Measurements from ENCODE around the gene NECTIN4.

Gene NECTIN4

GRCh38 chr1:161061419-161061818 is 27.9 kb downstream of the NECTIN4 start:
- DNase-seq = no peak

DNA sequence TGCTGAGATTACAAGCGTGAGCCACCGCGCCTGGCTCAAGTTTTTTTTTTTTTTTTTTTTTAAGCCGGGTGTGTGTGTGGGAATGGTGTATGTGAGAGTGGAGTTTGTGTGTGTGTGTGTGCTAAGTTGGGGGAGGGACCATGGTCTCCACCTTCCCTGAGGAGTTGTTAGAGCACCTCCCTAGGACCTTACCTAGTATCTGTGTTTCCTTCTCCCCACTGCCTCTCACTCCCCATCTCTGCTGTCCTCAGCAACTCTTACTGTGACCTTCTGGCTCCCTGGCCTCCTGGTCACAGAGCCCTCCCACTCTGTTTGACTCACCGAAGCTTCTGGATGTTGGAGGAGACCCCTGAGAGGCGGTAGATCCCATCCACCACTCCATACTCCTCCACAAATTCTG is 30.1 kb downstream of the NECTIN4 start:
- DNase-seq = no peak

DNA sequence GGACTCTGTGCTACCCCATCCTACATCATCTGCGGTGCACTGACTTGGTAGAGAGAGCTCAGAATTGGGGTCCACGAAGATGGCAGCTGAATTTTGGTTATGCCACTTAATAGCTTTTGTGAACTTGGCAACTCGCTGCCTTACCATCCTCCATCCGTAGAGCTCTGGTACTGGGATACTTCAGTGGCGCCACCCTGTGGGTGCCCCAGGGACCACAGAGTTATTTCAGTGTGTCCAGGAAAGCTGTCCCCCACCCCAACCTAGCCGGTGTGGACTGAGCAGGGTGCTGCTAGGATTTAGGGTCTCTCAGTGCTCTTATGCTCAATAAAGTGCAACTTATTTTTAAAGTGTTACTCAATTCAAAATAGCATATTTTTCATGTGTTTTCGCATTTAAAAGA is 34.6 kb downstream of the NECTIN4 start:
- no peak for DNase-seq

- DNase-seq = no peak
Observed at GRCh38 chr1:161054232-161054631, 35.1 kb downstream of the NECTIN4 start.

GRCh38 chr1:161052899-161053298 is 36.5 kb downstream of the NECTIN4 start:
- DNase-seq = no peak

DNA sequence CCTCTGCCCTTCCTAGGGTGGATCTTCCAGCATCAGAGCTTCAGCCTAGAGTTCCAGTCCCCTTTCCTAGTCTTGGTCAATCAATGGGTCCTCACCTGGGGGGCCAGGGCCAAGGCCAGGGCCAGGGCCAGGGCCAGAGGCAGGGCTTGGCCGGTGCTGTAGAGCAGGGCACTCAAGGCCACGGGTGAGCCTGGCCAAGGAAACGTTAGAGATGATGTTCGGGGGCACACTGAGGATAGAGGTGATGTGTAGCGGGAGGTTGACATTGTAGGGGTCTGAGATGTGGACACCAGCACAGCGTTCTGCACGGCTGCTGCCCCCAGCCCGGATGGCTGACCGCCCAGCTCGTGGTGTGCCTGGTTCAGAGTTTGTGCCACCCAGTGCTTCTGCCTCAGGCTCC is 38.1 kb downstream of the NECTIN4 start:
- no peak for DNase-seq

DNA sequence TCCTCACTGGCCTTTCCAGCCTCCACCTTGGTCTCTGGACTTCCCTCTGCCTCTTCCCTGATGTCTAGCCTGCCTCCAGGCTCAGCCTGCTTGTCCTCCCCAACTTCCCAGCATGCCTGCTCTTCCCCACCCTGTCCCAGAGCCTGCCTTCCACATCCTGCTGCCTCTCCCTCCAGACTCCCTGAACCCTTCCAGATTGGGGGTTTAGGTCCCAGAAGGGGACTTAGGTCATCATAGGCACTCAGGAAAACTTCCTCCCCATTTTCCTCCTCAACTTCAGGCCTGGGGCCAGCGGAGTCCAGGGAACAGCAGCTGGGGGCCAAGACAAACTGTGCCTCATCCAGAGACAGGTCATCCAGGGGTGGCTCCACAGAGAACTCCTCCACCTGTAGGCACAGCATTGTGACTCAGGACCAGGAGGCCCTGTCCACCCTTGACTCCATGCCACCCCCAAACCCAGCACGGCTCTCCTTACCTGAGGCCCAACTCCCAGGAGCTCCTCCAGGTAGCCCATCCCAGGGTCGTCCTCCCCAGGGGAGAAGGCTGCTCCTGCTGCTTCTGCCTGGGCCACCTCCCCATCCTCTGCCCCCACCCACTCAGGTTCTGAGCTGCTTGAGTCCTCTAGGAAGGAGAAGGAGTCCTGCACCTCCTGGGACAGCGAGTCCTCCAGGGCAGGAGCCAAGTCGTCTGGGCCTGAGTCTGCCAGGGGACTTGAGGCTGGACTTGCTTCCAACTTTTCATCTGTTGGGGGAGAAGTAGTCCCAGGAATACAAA is 40.2 kb downstream of the NECTIN4 start:
- no peak for DNase-seq

DNA sequence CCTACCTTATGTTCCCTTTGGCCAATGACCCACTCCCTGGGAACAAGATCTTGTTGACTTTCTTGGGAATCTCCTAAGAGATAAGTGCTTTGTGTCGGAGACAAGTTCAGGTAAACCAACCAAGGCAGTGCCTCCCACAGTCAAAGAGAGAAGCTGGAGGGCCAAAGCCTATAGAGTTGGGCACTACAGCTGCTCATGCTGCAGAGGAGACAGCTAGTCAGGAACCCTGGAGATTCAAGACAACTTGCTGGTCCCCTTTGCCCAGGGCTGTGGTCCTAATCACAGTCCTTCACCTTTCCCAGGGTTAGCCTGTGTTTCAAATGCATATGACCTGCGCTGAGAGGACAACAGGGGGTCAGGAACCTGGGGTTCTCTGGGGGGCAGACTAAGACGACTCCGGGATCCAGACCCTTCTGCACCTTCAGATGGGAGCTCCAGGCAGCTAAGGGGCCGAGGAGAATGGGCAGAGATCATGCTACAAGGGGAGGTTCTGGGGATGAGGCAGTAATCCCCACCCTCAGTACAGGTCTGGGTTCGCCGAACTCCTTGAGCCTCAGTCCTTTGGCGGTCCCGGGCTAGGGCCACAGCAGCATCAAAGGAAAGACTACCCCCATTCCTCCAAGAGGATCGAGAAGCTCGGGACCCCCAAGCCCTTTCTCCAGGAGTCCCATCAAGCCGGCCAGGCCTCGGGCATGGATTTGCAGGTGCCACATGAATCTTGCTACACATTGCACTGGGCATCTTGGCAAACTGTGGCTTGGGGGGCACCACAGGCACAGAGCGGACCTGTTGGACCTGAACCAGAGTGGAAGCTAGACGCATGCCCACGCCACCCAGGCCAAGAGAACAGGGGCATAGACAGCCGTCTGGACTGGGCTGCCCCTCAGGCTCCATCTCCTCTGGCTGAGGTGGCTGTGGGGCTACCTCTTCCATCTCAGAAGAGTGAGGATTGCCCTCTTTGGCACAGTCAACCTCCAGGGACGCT is 41.6 kb downstream of the NECTIN4 start:
- DNase-seq = no peak

DNA sequence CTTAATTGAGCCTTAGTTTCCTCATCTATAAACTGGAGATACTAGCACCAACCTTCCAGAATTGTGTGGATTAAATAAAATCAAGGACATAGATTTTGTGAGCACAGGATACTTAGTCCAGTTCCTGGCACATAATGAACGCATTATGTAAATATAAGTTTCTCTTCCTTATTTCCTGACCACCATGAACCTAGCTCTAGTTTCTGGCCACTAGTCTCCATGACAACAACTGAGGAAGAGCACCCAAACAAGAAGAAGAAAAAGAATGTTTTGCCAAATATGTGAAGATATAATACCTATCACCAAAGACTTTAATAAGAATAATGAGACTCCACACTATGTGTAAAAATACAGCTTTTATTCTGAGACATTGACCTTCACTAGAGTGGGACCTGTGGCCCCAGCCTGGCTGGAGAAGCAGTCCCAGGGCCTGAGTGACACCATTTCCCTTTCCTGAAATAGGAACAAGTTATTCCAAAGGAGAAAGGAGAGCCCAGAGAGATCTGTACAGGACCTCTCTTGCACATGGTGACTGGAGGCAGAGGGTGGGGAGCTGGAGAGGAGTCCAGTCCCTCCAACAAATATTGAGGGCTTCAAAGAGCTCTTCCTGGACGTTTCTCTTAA is 42.6 kb downstream of the NECTIN4 start:
- no peak for DNase-seq

DNA sequence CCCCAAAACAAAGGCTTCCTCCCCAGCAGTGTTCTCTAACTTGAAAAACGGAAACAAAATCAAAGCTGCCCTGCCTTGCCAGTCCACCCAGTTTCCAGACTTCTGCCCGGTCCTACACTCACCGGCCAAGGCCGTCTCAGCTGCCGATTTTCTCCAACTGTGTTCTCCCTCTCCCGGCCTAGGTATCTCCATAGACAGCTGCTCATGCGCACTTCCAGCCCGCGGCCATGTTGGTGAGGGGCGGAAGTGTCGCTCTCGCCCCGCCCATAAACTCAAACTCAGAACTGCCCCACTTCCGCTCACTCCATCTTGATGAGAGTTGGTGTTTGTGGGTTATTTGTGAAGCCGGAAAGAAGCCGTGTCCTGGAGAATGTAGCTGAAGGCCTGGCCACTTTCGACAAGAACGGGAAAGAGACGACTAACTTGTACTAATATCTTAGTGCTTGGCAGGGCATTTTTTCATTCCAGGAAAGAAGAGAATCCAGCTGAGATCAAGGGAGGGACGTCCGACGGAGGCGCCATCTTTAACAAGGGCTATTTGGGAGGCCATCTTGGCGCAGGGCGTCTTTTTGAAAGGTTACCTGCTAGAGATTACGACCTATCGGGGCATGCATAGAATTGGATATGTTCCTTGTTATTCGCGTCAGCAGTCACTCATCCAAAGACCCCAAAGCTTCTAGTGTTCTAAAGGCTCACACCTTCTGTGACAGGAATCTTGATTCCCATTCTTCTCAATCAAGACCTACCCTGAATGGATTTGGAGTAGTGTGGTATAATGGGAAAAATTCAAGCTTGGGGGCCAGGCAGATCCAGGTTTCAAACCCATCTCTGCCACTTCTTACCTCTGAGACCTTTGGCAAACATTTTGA is 43.4 kb downstream of the NECTIN4 start, which contains the start of gene USF1:
TSS of gene USF1 (minus strand) at position 242 of the 869 bp plus-strand sequence. CDS start 2,702 bp downstream, outside the sequence.
- peak; percentile 54 to 98 (median 86) for DNase-seq

- DNase-seq = peak in 38 of 51 donors; percentile 23 to 83 (median 56)
Observed at GRCh38 chr1:161044908-161045735, 44.2 kb downstream of the NECTIN4 start.

DNA sequence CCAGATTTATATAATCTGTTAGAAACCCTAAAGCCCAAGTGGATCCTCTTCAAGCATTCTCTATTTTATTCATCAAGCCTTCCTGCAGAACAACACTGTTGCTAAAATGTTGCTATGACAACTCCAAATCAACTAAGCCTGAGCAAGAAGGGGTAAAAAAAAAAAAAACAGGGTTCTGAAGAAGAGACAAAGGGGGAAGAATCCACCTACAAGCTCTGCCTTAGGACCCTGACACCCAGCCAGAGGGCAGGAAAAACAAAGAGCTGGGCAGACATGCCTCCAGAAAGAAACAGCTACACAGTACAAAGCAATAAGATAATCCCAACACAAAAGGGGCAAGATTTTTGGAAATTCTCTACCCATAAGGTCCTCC is 44.8 kb downstream of the NECTIN4 start:
- DNase-seq = no peak

- no peak for DNase-seq
Observed at GRCh38 chr1:161039546-161039945, 49.8 kb downstream of the NECTIN4 start.

DNA sequence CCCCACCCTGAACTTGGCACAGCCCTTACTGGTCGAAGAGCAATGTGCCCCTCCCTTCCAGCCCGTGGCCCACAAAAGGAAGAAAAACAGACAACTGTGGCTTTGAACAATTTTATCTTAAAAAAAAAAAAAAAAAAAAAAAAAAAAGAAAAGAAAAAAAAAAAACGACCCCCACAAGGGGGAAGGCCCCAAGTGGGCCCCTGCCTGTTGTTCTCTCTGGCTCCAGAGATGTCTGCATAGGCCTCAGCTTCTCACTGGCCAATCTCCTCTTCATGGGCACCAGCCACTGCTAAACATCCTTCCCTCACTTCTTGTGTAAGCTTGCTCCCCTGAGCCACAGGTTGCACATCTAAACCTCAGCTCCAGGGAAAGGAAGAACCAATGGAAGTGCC is 50.2 kb downstream of the NECTIN4 start:
- no peak for DNase-seq

DNA sequence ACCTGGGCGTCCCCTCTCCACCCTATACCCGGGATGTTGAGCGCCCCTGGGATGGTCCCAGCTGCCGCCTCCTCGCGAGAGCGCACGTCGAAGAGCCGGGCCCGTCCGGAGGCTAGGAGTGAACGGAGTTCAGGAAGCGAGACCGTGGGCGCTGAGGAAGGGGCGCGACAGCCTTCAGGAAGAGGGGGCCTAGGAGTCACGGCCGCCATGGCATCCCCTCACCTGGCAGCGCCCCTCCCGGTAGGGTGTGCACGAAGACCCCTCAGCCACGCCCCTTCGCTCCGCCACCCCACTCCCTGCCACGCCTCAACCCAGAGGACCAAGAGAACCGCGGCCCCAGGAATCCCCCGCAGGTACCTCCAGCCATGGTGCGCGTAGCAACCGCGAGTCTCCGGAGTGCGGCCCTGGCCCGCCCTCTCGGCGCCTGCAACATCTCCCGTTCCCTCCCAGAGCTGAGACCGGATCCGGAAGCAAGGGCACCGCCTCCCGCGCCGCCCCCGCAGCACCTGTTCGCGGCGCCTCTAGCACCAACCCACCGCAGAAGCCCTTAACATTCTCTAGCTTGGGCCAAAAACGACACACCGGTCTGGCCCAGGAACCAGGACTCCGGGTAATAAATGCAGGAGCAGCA is 50.7 kb downstream of the NECTIN4 start, which contains the start of gene TSTD1:
TSS of gene TSTD1 (minus strand) at position 442 of the 631 bp plus-strand sequence. CDS start at position 367, 75 bp downstream.
- peak in 14 of 51 donors; percentile 6 to 56 (median 16) for DNase-seq

DNA sequence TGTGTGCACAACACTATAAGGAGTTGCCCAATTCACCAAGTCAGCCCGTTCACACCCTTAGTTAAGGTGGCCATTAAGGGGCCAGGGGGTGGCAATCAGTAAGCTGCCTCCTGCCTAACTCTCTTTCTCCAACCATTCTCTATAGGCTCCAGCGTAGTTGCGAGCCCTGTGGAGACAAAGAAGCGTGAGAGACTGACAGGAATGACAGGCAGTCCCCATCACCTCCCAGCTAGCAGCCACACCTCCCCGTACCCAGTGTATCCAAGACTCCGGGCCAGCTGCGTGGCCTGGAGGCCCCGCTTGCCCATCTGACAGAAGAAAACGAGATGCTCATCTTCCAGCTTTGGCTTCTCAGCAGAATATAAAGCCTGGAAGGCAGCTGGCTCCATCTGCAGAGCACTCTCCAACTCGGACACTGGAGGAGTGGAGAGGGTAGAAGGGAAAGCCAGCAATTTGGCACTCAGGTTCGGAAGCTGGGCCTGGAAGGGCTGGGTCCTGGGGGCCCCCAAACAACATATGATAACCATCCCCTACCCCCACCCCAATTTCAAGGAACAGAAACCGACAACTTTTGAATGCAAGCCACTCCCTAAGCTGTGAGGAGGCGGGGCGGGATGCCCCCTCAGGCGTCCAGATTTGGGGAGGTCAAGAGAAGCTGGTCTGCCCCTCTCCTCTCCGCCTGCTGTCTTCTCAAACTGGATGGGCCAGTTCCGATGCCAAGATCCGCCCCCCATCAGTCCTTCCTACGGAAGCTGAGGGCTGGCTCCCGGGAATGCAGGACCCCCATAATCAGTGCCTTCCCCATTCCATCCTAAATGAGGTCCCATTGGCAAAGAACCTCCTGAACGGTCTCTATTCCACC is 51.5 kb downstream of the NECTIN4 start:
- DNase-seq = peak in 1 of 51 donors; percentile 2

- no peak for DNase-seq
Observed at GRCh38 chr1:161033751-161034150, 55.6 kb downstream of the NECTIN4 start.

GRCh38 chr1:161032409-161032808 is 56.9 kb downstream of the NECTIN4 start:
- DNase-seq = no peak
